ENCODE results near the gene GLG1.

DNA sequence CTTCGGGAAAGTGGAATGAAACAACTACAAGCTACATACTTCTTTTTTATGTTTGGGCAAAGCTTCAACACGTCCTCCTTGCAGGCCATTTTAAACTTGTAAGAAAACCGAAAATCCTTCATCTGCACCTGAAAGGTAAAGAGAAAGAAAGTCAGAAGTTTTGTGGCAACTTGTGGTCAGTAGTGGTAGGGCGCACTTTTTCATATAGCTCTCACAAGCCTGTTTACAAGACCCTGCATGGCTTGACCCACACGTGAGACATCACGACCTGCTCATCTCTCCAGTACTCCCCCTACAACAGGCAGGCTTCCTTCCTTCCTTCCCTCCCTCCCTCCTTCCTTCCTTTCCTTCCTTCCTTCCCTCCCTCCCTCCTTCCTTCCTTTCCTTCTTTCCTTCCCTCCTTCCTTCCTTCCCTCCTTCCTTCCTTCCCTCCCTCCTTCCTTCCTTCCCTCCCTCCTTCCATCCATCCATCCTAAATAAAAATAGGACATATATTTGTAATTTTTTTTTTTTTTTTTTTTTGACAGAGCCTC, 136.9 kb downstream of the GLG1 start:
- TF ChIP-seq, protein P1, sequence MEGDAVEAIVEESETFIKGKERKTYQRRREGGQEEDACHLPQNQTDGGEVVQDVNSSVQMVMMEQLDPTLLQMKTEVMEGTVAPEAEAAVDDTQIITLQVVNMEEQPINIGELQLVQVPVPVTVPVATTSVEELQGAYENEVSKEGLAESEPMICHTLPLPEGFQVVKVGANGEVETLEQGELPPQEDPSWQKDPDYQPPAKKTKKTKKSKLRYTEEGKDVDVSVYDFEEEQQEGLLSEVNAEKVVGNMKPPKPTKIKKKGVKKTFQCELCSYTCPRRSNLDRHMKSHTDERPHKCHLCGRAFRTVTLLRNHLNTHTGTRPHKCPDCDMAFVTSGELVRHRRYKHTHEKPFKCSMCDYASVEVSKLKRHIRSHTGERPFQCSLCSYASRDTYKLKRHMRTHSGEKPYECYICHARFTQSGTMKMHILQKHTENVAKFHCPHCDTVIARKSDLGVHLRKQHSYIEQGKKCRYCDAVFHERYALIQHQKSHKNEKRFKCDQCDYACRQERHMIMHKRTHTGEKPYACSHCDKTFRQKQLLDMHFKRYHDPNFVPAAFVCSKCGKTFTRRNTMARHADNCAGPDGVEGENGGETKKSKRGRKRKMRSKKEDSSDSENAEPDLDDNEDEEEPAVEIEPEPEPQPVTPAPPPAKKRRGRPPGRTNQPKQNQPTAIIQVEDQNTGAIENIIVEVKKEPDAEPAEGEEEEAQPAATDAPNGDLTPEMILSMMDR (IDR thresholded peaks at IDR 0.05), result no peak
- no peak for TF ChIP-seq POLR2A (IDR thresholded peaks at IDR 0.05)

Data from Peyer's patch (tissue), 4 donors.